OCI-LY7 (cell line): Measurements from ENCODE around the gene TTC22. TPM values are rescaled to one million over a fixed set of nuclear protein-coding genes. Genes with fewer than 3 reads are reported as not detected.

Source experiments
- BruUV-seq: library from RNA; stranded (reverse); fragments of 400-500 nt; replicated peaks from 2 replicates; lab custom pipeline; 2021; lab: Mats Ljungman, UMichigan
- CTCF ChIA-PET: fragments of 300-600 bp; sonication (Branson Sonifier 250); formaldehyde crosslinking; loops from one replicate; lab custom pipeline; 2022; ENCODE audit warnings: antibody characterized with exemption; ENCODE audit not compliant: unreplicated experiment; lab: Charles Lee
- POLR2A ChIA-PET: fragments of 300-600 bp; sonication (Branson Sonifier 250); formaldehyde crosslinking; loops from one replicate; lab custom pipeline; 2022; ENCODE audit warnings: antibody characterized with exemption; lab: Charles Lee
- DNase-seq: peaks from one replicate; pipeline ENCODE4 v3.0.0-alpha.2; 2015; ENCODE audit warnings: low spot score
- H2AFZ ChIP-seq: fragments of 200-600 bp; sonication (generic), shearing (Covaris generic); 2 replicates; pipeline ENCODE4 v1.6.1; 2014; ENCODE audit warnings: mild to moderate bottlenecking, antibody characterized with exemption, low read length, moderate library complexity
- H3K27ac ChIP-seq: fragments of 200-600 bp; sonication (generic); 2 replicates; pipeline ENCODE4 v1.5.1; 2014; ENCODE audit warnings: mixed run types, low read depth, mild to moderate bottlenecking, moderate library complexity, low read length, inconsistent platforms; ENCODE audit not compliant: poor library complexity, severe bottlenecking
- H3K36me3 ChIP-seq: fragments of 200-600 bp; sonication (generic); 2 replicates; pipeline ENCODE4 v1.6.1; 2014; ENCODE audit warnings: mild to moderate bottlenecking, antibody characterized with exemption, low read length, moderate library complexity, mixed read lengths; ENCODE audit not compliant: insufficient read depth
- H3K4me1 ChIP-seq: fragments of 200-600 bp; sonication (generic); 2 replicates; pipeline ENCODE4 v1.5.1; 2014; ENCODE audit warnings: mild to moderate bottlenecking, low read length; ENCODE audit not compliant: insufficient read depth, poor library complexity, severe bottlenecking
- H3K4me2 ChIP-seq: fragments of 200-600 bp; sonication (generic); 2 replicates; pipeline ENCODE4 v1.6.1; 2014; ENCODE audit warnings: mild to moderate bottlenecking, low read length
- H3K4me3 ChIP-seq: fragments of 200-600 bp; sonication (generic); 2 replicates; pipeline ENCODE4 v1.5.1; 2014; ENCODE audit warnings: mild to moderate bottlenecking, low read depth, low read length; ENCODE audit not compliant: poor library complexity, severe bottlenecking
- H3K79me2 ChIP-seq: fragments of 200-600 bp; sonication (generic); 2 replicates; pipeline ENCODE4 v1.6.1; 2016; ENCODE audit warnings: low read depth, mild to moderate bottlenecking, low read length, moderate library complexity, mixed read lengths; ENCODE audit not compliant: insufficient read depth
- H3K9me2 ChIP-seq: fragments of 200-600 bp; sonication (generic); 2 replicates; pipeline ENCODE4 v1.6.1; 2016; ENCODE audit warnings: mild to moderate bottlenecking, low read length, mixed read lengths; ENCODE audit not compliant: insufficient read depth
- H3K9me3 ChIP-seq: fragments of 200-600 bp; sonication (generic); 2 replicates; pipeline ENCODE4 v1.6.1; 2014; ENCODE audit warnings: mild to moderate bottlenecking, mixed run types, low read length, mixed read lengths
- H4K20me1 ChIP-seq: fragments of 200-600 bp; sonication (generic); 2 replicates; pipeline ENCODE4 v1.6.1; 2014; ENCODE audit warnings: mild to moderate bottlenecking, antibody characterized with exemption, low read length, moderate library complexity, mixed read lengths; ENCODE audit not compliant: insufficient read depth
- CTCF ChIP-seq: fragments of 200-600 bp; sonication (generic); conservative IDR thresholded peaks from 2 replicates; pipeline ENCODE4 v1.5.1; 2014; ENCODE audit warnings: mild to moderate bottlenecking, antibody characterized with exemption, low read length, moderate library complexity, mixed read lengths
- EZH2phosphoT487 ChIP-seq: fragments of 200-600 bp; sonication (generic); IDR thresholded peaks from 2 replicates; pipeline ENCODE4 v1.6.1; 2018; ENCODE audit warnings: low read depth, borderline replicate concordance, mild to moderate bottlenecking, mixed run types, antibody characterized with exemption, low read length, moderate library complexity, mixed read lengths
- intact Hi-C: fragments of 100-400 bp; cut with micrococcal nuclease; formaldehyde crosslinking; loops from one replicate; pipeline ENCODE4 v1.10.0; 2022; ENCODE audit not compliant: unreplicated experiment
- total RNA-seq, 2 experiments: library from RNA; depleted of rRNA in 1 of 2; stranded (reverse); fragments of >200 nt in 1 of 2; shearing (Covaris generic) in 1 of 2; gene quantifications; 2 replicates each; pipeline ENCODE4 v1.2.3, GENCODE V29; 2014 to 2022

Gene TTC22
- total RNA-seq, 2 experiments from 2014 or later = not detected

- H4K20me1 ChIP-seq = no peaks in the 10 kb centered on the region
- no peaks in the 10 kb centered on the region for H3K4me1 ChIP-seq
- intact Hi-C loops = loop anchor here (1.0 kb wide), 1 partner anchor 120 kb away; no protein-coding TSS in a partner anchor
- CTCF ChIA-PET = no interaction called here
- H3K9me2 ChIP-seq = no peaks in the 10 kb centered on the region
- no peak overlapping the region for H3K4me3 ChIP-seq
- H3K79me2 ChIP-seq = no peaks in the 10 kb centered on the region
- H3K27ac ChIP-seq = no peak overlapping the region
- POLR2A ChIA-PET = no interaction called here
- no peak overlapping the region for H3K4me2 ChIP-seq
- peak; percentile 55 for DNase-seq
- 0 out of 2 replicates have a peak, but pooled peaks cover 3% of the 10 kb centered on the region for H3K9me3 ChIP-seq
- no TSS peak for BruUV-seq
- no peak overlapping the region for H2AFZ ChIP-seq
- TF ChIP-seq EZH2phosphoT487 (no peak), CTCF (peak; percentile 91)
- no peaks in the 10 kb centered on the region for H3K36me3 ChIP-seq
These were observed 9.1 kb downstream of the TTC22 start for GRCh38 chr1:54791880-54792522.

GRCh38 chr1:54788459-54788858, 12.7 kb downstream of the TTC22 start:
- CTCF ChIA-PET = interaction anchor here (0.5 kb wide), 1 partner anchor 68 kb away, joined by 6 read pairs; no protein-coding TSS in a partner anchor
- intact Hi-C loops = no loop called here
- Histone ChIP-seq H4K20me1 (no peaks in the 10 kb centered on the region), H3K36me3 (no peaks in the 10 kb centered on the region), H3K9me2 (no peaks in the 10 kb centered on the region), H3K4me2 (no peak overlapping the region), H3K9me3 (0 out of 2 replicates have a peak, but pooled peaks cover 3% of the 10 kb centered on the region), H3K79me2 (no peaks in the 10 kb centered on the region), H3K4me3 (no peak overlapping the region), H3K4me1 (no peaks in the 10 kb centered on the region), H2AFZ (no peak overlapping the region), H3K27ac (no peak overlapping the region)
- DNase-seq = no peak
- TF ChIP-seq EZH2phosphoT487 (no peak), CTCF (no peak)
- POLR2A ChIA-PET = no interaction called here
- no TSS peak for BruUV-seq

GRCh38 chr1:54787604-54788003, 13.5 kb downstream of the TTC22 start:
- Histone ChIP-seq H4K20me1 (no peaks in the 10 kb centered on the region), H3K4me1 (no peaks in the 10 kb centered on the region), H3K79me2 (no peaks in the 10 kb centered on the region), H3K4me2 (no peak overlapping the region), H2AFZ (no peak overlapping the region), H3K9me2 (no peaks in the 10 kb centered on the region), H3K4me3 (no peak overlapping the region), H3K27ac (no peak overlapping the region), H3K36me3 (no peaks in the 10 kb centered on the region), H3K9me3 (0 out of 2 replicates have a peak, but pooled peaks cover 3% of the 10 kb centered on the region)
- intact Hi-C loops = no loop called here
- no peak for DNase-seq
- ChIA-PET CTCF (no interaction called here), POLR2A (no interaction called here)
- no TSS peak for BruUV-seq
- no peak for TF ChIP-seq EZH2phosphoT487
- TF ChIP-seq CTCF = no peak
